Measurements from ENCODE around the gene FUT2.
"Not testable (repeated sequence)": the region's sequence is repeated elsewhere in the genome, so short reads cannot be mapped to it uniquely, and the experiment has no call there.

Gene FUT2

GRCh38 chr19:48695743-48696352 lies at the start of gene FUT2:
Gene FUT2, plus strand, starts transcription at chr19:48695971. Its CDS starts 6,986 bp downstream, at chr19:48702957.
- no peak for DNase-seq

GRCh38 chr19:48646001-48646721 lies 49.6 kb upstream of the FUT2 start, which contains the start of gene CA11:
Gene CA11, minus strand, starts transcription at chr19:48646187. Its CDS starts 555 bp downstream, at chr19:48645632.
- peak; percentile 22 for DNase-seq

- DNase-seq = no peak
These were observed 49.0 kb upstream of the FUT2 start for GRCh38 chr19:48646722-48647216.

GRCh38 chr19:48648134-48648533 lies 47.6 kb upstream of the FUT2 start:
- DNase-seq = no peak

GRCh38 chr19:48650974-48651682 lies 44.6 kb upstream of the FUT2 start:
- DNase-seq = no peak

GRCh38 chr19:48651683-48652048 lies 44.1 kb upstream of the FUT2 start:
- no peak for DNase-seq

- DNase-seq = no peak
These were observed 41.3 kb upstream of the FUT2 start for GRCh38 chr19:48654299-48655059.

- peak; percentile 47 for DNase-seq
These were observed 38.8 kb upstream of the FUT2 start for GRCh38 chr19:48656840-48657474.

- DNase-seq = not testable (repeated sequence)
These were observed 37.9 kb upstream of the FUT2 start for GRCh38 chr19:48657828-48658227.

GRCh38 chr19:48658483-48658882 lies 37.3 kb upstream of the FUT2 start:
- DNase-seq = no peak

- no peak for DNase-seq
These were observed 36.0 kb upstream of the FUT2 start for GRCh38 chr19:48659768-48660167.

GRCh38 chr19:48660852-48661710 lies 34.7 kb upstream of the FUT2 start:
- no peak for DNase-seq

- DNase-seq = no peak
These were observed 34.1 kb upstream of the FUT2 start for GRCh38 chr19:48661711-48662090.

GRCh38 chr19:48663667-48664066 lies 32.1 kb upstream of the FUT2 start:
- no peak for DNase-seq

- no peak for DNase-seq
These were observed 31.3 kb upstream of the FUT2 start for GRCh38 chr19:48664476-48664875.

GRCh38 chr19:48665786-48666185 lies 30.0 kb upstream of the FUT2 start:
- no peak for DNase-seq

- no peak for DNase-seq
These were observed 27.4 kb upstream of the FUT2 start for GRCh38 chr19:48668332-48668731.

- no peak for DNase-seq
These were observed 27.0 kb upstream of the FUT2 start for GRCh38 chr19:48668761-48669160.

- no peak for DNase-seq
These were observed 25.7 kb upstream of the FUT2 start for GRCh38 chr19:48669903-48670668.

- no peak for DNase-seq
These were observed 24.9 kb upstream of the FUT2 start for GRCh38 chr19:48670699-48671445.

Measured in amniotic stem cell (primary cell).